ENCODE data around the gene ASPA.

ASPA gene

GRCh38 chr17:3534881-3535252 is 59.1 kb downstream of the ASPA start:
- DNase-seq (ENCODE audit: low read depth in 2 of 2): no peak

GRCh38 chr17:3535253-3535995 is 59.6 kb downstream of the ASPA start:
- peak; percentile 18 to 30 for DNase-seq (ENCODE audit: low read depth in 2 of 2)

- DNase-seq (ENCODE audit: low read depth in 2 of 2): no peak
Observed at GRCh38 chr17:3536716-3537115, 60.9 kb downstream of the ASPA start.

GRCh38 chr17:3539881-3540540 is 64.2 kb downstream of the ASPA start:
- no peak for DNase-seq (ENCODE audit: low read depth in 2 of 2)

GRCh38 chr17:3542410-3543088 is 66.8 kb downstream of the ASPA start:
- no peak for DNase-seq (ENCODE audit: low read depth in 2 of 2)

GRCh38 chr17:3543453-3543852 is 67.7 kb downstream of the ASPA start:
- no peak for DNase-seq (ENCODE audit: low read depth in 2 of 2)

- DNase-seq (ENCODE audit: low read depth in 2 of 2): no peak
Observed at GRCh38 chr17:3544365-3544764, 68.6 kb downstream of the ASPA start.

- no peak for DNase-seq (ENCODE audit: low read depth in 2 of 2)
Observed at GRCh38 chr17:3545151-3545550, 69.4 kb downstream of the ASPA start.

- no peak for DNase-seq (ENCODE audit: low read depth in 2 of 2)
Observed at GRCh38 chr17:3546521-3546920, 70.7 kb downstream of the ASPA start.

GRCh38 chr17:3546997-3547396 is 71.2 kb downstream of the ASPA start:
- DNase-seq (ENCODE audit: low read depth in 2 of 2): no peak

GRCh38 chr17:3547628-3548027 is 71.8 kb downstream of the ASPA start:
- no peak for DNase-seq (ENCODE audit: low read depth in 2 of 2)

- no peak for DNase-seq (ENCODE audit: low read depth in 2 of 2)
Observed at GRCh38 chr17:3549610-3550162, 73.9 kb downstream of the ASPA start.

- no peak for DNase-seq (ENCODE audit: low read depth in 2 of 2)
Observed at GRCh38 chr17:3551189-3551588, 75.4 kb downstream of the ASPA start.

GRCh38 chr17:3552916-3553315 is 77.1 kb downstream of the ASPA start:
- no peak for DNase-seq (ENCODE audit: low read depth in 2 of 2)
